ENCODE results near the gene ZMYND8.

GRCh38 chr20:47361057-47361915 is 4.8 kb upstream of the ZMYND8 start:
- TF ChIP-seq CTCF (IDR thresholded peaks at IDR 0.05) (no peak), POLR2A (IDR thresholded peaks at IDR 0.05) (no peak), EP300 (IDR thresholded peaks at IDR 0.05) (no peak), POLR2AphosphoS5 (IDR thresholded peaks at IDR 0.05) (no peak)
